NCI-H748 treated with DMSO at 0.1 percent for 48 hours (cell line): ENCODE results near the gene STRA6.
"Not testable (repeated sequence)": the region's sequence is repeated elsewhere in the genome, so short reads cannot be mapped to it uniquely, and the experiment has no call there.

Experiments
- DNase-seq: peaks from one replicate; lab custom pipeline; 2025; lab: John Stamatoyannopoulos, UW

Gene STRA6

DNA sequence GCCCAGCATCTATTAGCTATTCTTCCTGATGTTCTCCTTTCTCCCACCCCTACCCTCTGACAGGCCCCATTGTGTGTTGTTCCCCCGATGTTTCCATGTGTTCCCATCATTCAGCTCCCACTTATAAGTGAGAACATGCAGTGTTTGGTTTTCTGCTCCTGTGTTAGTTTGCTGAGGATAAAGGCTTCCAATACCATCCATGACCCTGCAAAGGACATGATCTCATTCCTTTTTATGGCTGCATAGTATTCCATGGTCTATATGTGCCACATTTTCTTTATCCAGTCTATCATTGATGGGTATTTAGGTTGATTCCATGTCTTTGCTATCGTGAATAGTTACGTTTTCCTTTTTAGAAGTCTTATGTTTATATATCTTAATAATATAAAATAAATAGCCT is 42.2 kb downstream of the STRA6 start:
- not testable (repeated sequence) for DNase-seq

DNA sequence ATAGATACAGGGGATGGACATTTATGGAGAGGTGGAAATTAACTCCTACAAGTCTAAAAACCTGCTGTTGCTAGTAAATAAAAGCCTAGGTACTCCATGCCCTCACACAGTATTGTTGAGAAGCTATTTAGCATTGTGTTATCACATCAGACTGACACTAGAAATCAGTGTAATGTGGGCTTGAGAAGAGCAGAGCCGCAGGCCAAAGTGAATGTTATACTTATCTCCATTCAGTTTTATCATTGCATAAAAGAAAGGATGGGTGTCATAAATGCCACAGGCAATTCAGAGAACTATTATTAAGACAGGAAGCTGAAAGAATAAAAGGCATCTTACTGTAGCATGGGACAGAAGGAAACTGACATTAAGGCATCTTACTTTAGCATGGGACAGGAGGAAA is 42.8 kb downstream of the STRA6 start:
- DNase-seq: no peak

DNA sequence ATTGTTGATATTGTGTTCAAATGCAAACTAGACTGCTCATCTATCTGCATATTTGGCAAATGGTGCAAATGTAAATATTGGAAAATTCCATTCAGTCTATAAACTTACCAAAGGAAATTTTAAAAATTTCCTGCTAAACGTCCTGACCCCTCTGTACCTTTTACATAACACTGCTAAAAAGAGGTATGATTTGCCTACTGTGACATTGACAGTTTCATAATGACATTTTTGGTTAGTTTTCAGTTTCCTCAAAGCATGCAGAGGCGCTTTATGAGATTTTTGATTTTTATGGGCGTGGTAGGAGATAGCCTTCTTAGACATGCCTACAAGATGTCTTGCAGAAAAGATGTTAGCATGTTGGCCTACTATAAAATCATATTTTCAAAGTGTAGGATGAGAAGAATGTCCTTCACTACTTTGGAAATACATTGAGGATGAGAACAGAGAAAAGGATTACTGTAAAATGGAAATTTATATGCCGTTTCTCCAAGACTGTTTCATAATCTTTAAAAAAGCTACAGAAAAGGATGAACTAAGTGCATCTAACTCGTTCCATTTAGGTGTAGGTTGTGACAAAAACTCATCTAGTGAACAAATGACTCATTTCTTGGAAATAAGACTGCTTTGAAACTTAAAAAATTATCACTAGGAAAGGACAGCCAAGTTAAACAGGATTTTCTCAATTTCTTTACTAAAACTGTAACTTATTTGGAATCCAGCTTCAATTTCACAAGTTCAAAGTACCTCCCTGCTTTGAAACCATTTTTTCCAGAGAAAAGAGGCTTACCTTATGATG is 43.5 kb downstream of the STRA6 start:
- no peak for DNase-seq

DNA sequence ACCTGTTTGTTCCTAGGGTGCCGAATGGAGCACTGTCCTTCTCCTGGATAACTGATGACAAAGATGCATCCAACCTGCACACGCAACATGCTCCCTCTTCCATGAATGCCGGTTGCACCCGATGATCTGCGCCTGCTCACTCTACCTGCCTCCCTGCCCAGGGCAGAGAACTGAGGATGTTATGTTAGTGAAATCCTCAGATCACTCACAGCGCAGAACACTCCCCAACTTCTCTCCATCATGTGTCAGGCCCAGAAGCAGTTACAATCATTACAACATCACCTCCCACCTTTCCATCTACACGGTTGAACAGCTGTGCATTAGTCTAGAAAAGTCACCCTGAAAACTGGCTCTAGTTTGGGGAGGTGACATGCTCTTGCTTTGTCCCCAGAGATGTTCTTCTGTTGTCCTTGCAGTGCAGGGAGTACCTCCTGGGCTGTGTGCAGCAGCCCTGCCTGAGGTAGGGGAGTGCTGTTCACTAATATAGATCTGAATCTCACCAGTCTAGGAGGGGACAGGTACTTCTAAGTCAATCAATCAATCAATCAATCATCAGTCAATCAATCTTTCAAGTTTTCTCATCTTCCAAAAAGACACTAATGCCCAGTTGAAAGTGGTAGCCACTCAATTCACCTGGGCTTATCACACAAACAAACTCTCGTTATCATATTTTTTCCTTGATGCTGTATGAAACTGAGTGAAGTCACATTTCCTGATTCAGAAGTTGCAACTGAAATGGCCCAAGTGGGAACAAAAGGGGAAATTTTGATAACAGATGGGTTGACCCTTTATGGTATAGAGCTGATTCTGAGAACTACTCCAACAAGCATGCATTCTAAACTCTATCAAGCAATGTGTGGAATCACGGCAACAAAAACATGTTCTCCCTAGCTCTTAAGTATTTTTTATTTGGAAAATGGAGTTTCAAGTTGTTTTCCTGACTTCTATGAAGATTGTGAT is 44.4 kb downstream of the STRA6 start:
- DNase-seq: no peak

DNA sequence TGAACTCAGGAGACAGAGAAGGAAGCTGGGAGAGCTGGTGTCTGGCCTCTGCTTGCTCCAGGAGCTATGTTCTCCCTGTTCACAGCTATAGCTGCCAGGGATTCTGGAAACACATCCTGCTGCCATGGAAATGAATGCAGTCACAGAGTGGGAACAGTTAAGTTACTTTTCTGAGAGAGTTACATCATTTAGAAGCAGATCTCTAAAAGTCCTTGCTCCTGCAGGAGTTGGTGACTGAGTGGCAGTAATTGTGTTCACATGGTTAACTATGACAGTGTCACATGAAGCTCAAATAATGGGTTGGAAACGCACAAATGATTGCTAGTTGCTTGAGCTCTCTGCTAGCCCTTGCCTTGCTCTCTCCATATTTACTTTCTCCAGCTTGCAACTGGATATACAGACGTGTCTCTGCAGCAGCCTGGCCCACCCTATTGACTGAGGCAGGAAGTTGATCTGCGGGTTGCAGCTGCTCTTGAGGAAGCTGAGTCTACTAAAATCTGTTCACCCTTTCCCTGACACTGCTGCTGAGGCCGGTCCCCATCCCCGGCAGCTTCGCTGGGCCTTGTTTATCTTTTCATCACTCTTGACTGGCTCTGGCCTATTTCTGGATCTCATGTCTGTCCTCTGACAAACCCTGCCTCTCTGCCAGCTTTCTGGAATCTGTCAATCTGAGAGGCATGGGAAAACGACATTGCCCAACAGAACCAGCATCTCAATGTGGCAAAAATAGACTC is 45.7 kb downstream of the STRA6 start:
- peak; percentile 28 for DNase-seq

DNA sequence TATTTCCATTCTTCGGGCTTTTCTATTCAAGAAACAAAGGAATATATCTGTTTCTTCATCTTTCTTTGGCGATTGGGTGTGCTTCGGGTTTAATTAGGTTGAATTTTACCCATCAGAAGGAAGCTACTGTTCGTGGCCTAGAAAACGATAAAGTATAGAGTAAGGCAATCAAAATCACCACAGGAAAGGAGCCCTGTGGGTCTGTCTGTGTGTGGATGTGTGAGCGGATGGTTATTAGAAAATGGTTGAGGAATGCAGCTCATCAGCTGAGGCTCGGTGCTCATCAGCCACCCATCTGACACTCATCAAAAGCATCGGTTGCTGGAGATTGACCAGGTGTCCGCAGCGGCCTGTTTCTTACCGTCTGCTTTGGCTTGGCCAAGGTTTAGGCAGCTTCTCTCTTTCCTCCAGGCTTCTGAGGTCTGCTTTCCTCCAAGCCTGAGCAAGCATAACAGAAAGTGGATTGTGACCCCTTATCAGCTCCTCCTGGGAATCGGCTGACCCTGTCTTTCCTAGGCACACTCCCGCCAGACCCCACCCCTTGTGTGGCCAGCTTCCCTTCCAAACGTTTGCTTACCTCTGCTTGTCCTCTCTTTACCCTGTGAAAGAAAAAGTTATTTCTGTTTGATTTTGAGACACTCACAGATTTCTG is 46.7 kb downstream of the STRA6 start:
- DNase-seq: no peak

DNA sequence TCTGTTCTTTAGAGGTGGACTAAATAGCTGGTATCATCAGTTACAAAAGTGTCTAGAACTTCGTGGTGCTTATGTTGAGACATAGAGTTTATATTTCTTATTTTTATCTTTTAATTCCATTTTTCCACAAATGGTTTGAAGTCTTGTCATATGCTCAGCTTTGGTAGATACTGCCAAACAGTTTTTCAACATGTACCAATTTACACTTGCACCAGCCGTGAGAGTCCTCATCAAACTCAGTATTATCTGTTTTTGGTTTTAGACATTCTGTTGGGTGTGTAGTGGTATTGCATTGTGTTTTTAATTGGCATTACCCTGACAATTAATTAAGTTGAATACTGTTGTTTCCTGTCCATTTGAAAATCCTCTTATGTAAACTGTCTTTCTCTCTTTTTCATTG is 55.5 kb downstream of the STRA6 start:
- no peak for DNase-seq

DNA sequence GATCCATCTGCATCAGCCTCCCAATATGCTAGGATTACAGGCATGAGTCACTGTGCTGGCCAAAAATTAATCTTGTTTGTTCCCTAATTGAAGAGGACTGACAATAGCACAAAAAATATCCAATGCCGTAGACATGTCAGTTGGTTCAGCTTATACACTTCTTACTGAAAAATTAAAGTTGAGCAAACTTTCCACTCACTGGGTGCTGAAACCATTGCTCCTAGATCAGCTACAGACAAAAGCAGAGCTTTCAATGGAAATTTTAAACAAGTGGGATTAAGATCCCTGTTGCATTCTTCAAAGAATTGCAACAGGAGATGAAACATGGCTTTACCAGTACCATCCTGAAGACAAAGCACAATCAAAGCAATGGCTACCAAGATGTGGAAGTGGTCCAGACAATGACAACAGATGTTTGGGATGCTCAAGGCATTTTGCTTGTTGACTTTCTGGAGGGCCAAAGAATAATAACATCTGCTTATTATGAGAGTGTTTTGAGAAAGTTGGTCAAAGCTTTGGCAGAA is 56.2 kb downstream of the STRA6 start:
- DNase-seq: no peak

DNA sequence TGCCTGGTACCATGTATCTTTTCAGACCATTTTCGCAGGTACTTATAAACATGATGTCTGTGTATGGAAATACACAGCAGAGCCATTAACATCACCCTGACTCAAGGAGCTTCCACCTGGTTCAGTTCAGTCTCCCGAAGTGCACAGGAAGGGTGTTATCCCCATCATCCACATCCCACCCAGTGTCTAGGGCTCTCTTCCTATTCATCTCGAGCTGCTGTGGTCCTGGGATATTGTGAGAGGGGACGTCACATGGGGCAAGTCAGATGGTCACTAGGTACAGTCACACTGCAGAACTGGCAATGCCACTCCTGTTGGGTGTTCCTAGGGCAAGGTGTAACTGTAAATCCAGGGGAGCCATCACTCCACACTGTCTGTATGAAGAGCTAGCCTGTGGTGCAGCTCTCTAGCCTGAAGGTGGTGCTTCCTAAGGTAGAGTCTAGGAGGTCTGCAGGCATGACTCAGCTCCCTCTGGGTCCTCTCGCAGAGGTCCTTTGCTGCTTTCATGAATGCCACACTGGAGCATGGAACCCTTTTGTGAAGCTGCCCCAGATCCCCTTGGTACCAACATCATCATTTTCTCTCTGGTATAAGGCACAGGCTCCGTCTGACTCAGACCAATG is 58.3 kb downstream of the STRA6 start:
- no peak for DNase-seq

DNA sequence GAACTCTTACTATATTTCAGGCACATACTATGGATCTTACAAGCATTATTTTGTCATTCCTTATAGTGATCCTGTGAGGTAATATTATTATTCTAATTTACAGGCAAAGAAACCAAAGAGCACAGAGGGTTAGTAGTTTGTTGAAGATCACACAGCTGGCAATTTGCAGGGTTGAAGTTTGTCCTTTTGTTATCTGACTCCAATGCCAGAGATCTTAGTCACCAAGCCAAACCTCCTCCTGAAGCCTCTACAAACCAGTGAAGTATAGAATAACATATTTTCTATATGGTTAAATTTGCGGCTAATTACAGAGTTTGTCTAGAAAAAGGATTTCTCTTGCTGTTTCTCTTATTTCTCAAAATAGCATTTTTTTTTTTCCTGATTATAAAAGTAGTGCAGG is 61.0 kb downstream of the STRA6 start:
- no peak for DNase-seq

DNA sequence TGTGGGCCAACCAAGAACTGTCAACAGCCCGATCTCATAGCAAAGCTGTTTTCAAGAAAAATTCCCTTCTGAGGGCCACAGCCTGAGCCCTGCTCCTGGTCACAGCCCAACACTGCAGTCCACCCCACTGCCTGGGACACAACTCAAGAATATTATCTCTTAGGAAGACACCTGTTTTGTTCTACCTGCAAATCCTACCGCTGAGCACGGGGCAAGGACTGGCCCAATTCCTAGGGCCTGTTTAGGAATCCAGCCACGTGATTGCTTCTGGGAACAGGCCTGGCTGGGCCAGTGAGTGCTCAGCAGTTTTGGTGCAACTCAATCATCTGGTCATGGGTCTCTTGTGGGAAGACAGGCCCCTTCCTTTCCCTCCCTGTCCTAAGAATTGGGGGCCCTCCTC is 63.9 kb downstream of the STRA6 start:
- no peak for DNase-seq

DNA sequence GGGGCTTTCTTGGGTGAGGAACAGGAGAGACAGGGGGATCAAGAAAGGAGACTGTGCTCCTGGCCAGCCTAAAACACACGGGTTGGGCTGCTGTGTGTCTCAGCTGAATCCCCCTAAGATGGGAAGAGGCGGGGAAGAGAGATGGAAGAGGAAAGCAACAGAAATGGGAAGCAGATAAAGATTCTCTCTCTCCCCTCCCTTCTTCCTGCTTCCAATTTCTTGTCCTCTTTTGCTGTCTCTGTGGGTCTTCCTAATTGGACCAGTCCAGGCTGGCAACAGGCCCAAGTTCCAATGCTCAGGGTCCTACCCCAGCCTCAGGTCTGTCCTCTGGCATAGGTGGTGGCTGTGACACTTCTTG is 65.1 kb downstream of the STRA6 start:
- DNase-seq: no peak

DNA sequence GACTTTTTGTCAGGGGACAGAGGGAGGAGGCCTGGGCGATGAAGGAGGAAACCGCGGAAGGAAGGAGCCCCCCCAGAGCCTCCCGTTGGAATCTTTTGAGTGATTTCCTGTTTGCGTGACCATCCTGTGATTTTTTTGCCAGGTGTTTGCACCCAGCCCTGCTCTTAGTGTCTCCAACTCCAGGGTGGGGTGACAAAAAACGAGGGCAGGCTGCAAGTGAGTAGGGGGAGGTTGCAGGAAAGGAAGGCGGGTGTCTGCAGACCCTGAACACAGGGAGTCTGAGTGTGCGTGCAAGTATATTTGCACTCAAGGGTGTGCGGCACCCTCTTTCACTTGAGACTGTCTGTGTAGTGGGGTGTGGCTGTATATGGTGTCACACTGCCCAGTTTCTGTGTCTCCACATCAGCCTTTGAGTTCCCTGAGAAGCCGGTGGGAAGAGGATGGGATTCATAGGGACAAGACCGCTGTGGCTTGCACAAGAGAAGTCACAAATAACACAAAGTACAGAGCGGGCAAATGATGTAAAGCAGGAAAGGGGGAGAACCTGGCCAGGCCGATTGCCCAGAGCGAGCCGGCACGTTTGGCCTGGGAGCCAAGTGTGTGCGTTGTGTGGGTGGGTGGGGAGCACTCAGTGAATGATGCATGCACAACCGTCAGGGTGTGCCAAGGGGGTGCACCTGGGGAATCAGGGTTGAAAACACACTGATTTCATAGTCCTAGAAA is 65.6 kb downstream of the STRA6 start:
- no peak for DNase-seq

DNA sequence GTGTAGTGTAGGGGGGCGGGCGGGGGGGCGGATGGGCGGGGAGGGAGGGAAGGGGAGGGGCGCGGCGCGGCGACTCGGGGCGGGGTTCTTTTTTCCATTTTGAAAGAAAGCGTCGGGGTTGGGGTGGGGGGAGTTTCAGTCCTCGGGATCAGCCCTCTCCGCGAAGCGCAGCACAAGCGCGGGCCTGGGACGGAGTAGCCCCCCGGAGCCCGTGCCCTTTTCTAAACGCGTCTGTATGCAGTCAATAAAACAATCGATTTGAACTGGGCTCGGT is 66.1 kb downstream of the STRA6 start:
- no peak for DNase-seq

DNA sequence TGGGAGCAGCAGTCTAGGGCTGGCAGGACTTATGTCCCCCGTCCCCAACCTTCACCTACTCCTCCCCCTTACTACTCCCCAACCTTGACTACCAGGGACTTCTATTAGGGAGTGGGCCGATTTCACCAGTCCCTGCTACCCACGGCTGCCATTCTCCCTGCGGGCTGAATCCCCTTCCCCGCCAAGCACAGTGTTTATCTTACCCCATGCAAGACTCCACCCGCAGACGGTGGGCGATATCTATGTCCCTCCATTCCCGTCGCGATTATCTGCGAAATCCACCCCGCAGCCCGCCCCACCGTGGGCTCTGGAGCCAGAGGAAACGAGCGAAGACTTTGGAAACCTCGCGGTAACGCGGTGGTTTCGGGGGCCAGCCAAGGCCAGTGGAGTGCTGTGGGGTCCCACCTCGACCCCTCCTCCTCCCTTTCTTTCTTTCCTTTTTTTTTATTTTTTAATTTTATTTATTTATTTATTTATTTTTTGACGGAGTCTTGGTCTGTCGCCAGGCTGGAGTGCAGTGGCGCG is 67.5 kb downstream of the STRA6 start:
- DNase-seq: no peak

DNA sequence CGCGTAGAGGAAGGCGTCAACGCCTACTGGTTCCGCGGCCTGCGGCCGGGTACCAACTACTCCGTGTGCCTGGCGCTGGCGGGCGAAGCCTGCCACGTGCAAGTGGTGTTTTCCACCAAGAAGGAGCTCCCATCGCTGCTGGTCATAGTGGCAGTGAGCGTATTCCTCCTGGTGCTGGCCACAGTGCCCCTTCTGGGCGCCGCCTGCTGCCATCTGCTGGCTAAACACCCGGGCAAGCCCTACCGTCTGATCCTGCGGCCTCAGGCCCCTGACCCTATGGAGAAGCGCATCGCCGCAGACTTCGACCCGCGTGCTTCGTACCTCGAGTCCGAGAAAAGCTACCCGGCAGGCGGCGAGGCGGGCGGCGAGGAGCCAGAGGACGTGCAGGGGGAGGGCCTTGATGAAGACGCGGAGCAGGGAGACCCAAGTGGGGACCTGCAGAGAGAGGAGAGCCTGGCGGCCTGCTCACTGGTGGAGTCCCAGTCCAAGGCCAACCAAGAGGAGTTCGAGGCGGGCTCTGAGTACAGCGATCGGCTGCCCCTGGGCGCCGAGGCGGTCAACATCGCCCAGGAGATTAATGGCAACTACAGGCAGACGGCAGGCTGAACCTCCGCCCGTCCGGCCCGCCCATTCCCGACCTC is 68.1 kb downstream of the STRA6 start:
- no peak for DNase-seq

DNA sequence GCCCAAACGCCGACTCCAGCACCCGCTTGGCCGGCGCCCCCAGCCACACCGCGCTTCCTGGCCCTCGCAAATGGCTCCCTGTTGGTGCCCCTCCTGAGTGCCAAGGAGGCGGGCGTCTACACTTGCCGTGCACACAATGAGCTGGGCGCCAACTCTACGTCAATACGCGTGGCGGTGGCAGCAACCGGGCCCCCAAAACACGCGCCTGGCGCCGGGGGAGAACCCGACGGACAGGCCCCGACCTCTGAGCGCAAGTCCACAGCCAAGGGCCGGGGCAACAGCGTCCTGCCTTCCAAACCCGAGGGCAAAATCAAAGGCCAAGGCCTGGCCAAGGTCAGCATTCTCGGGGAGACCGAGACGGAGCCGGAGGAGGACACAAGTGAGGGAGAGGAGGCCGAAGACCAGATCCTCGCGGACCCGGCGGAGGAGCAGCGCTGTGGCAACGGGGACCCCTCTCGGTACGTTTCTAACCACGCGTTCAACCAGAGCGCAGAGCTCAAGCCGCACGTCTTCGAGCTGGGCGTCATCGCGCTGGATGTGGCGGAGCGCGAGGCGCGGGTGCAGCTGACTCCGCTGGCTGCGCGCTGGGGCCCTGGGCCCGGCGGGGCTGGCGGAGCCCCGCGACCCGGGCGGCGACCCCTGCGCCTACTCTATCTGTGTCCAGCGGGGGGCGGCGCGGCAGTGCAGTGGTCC is 68.7 kb downstream of the STRA6 start:
- no peak for DNase-seq

DNA sequence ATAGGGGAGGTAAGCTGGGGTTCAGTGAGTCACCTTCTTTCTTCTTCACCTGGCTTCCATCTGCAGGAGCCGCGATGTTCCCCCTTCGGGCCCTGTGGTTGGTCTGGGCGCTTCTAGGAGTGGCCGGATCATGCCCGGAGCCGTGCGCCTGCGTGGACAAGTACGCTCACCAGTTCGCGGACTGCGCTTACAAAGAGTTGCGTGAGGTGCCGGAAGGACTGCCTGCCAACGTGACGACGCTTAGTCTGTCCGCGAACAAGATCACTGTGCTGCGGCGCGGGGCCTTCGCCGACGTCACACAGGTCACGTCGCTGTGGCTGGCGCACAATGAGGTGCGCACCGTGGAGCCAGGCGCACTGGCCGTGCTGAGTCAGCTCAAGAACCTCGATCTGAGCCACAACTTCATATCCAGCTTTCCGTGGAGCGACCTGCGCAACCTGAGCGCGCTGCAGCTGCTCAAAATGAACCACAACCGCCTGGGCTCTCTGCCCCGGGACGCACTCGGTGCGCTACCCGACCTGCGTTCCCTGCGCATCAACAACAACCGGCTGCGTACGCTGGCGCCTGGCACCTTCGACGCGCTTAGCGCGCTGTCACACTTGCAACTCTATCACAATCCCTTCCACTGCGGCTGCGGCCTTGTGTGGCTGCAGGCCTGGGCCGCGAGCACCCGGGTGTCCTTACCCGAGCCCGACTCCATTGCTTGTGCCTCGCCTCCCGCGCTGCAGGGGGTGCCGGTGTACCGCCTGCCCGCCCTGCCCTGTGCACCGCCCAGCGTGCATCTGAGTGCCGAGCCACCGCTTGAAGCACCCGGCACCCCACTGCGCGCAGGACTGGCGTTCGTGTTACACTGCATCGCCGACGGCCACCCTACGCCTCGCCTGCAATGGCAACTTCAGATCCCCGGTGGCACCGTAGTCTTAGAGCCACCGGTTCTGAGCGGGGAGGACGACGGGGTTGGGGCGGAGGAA is 69.6 kb downstream of the STRA6 start:
- DNase-seq: no peak
